ENCODE results near the gene DISC1.

DISC1 gene

DNA sequence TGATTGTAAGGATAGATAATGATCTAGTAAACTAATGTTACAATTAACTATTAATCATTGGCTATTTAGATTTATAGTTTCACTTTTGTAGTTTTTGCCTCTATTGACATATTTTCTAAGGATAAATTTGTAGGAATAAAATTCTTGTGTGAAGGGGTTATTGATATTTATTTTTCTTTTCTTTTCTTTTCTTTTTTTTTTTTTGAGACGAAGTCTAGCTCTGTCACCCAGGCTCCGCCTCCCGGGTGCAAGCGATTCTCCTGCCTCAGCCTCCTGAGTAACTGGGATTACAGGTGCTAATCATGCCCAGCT, 24.0 kb upstream of the DISC1 start:
- no peak overlapping the region for H3K4me3 ChIP-seq (ENCODE audit: low read depth, low read length, poor library complexity, severe bottlenecking)
- H3K79me2 ChIP-seq (ENCODE audit: insufficient read depth, low read length), result no peaks in the 10 kb centered on the region
- no peaks in the 10 kb centered on the region for H3K36me3 ChIP-seq (ENCODE audit: insufficient read depth, low read length)
- H3K27me3 ChIP-seq (ENCODE audit: insufficient read depth, low read length), result no peaks in the 10 kb centered on the region
- H3K9me3 ChIP-seq (ENCODE audit: low read length), result no peaks in the 10 kb centered on the region
- H4K20me1 ChIP-seq (ENCODE audit: insufficient read depth, low read length), result no peaks in the 10 kb centered on the region
- H3K4me2 ChIP-seq (ENCODE audit: low read length), result no peak overlapping the region
- H2AFZ ChIP-seq (ENCODE audit: low read length), result no peak overlapping the region
- TF ChIP-seq, protein P1, sequence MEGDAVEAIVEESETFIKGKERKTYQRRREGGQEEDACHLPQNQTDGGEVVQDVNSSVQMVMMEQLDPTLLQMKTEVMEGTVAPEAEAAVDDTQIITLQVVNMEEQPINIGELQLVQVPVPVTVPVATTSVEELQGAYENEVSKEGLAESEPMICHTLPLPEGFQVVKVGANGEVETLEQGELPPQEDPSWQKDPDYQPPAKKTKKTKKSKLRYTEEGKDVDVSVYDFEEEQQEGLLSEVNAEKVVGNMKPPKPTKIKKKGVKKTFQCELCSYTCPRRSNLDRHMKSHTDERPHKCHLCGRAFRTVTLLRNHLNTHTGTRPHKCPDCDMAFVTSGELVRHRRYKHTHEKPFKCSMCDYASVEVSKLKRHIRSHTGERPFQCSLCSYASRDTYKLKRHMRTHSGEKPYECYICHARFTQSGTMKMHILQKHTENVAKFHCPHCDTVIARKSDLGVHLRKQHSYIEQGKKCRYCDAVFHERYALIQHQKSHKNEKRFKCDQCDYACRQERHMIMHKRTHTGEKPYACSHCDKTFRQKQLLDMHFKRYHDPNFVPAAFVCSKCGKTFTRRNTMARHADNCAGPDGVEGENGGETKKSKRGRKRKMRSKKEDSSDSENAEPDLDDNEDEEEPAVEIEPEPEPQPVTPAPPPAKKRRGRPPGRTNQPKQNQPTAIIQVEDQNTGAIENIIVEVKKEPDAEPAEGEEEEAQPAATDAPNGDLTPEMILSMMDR (IDR thresholded peaks at IDR 0.05; ENCODE audit: low read length), result no peak
- no peak for TF ChIP-seq EZH2 (IDR thresholded peaks at IDR 0.05; ENCODE audit: borderline replicate concordance, low read length)
- no peak overlapping the region for H3K27ac ChIP-seq (ENCODE audit: low read depth, low read length, poor library complexity, severe bottlenecking)
- H3K9me2 ChIP-seq (ENCODE audit: low read depth, low read length), result no peaks in the 10 kb centered on the region
- peaks cover 5% of the 10 kb centered on the region for H3K4me1 ChIP-seq (ENCODE audit: insufficient read depth, low read length, severe bottlenecking)
- H3F3A ChIP-seq (ENCODE audit: insufficient read depth, low read length), result no peaks in the 10 kb centered on the region
- no peak overlapping the region for H3K9ac ChIP-seq (ENCODE audit: low read length)

DNA sequence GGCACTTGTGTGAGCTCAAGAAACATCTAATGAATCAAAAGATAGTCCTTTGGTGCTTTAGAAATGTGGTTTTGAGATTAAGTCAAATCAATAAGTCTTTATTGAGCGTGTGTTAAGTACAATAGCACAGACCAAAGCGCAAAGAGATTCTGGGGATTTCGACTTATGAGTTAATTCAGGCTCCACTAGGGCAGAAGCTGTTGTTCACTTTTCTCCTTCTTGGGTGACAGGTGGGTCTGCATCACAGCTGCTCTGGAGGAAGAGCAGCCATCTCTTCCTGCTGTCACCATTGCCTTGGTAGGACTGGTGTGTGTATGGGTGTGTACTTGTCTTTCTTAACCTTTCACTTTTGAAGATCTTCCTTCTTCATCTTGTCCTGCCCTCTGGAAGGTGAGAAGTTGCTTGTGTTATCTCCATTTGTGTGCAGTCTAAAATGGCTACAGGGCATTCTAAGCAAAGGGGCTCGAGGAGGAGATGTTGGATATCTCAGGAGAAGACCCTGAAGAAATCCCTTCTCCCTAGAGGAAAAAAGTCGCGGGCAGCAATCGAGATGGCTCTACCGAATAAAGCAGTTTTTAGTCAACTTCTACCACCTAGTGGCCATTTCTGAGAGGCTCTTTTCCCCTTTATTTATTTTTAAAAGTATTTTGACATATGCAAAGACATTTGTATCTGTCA, 22.9 kb upstream of the DISC1 start:
- peaks cover 5% of the 10 kb centered on the region for H3K4me1 ChIP-seq (ENCODE audit: insufficient read depth, low read length, severe bottlenecking)
- no peak overlapping the region for H3K27ac ChIP-seq (ENCODE audit: low read depth, low read length, poor library complexity, severe bottlenecking)
- H2AFZ ChIP-seq (ENCODE audit: low read length), result no peak overlapping the region
- H3K9me2 ChIP-seq (ENCODE audit: low read depth, low read length), result no peaks in the 10 kb centered on the region
- peak overlapping the region; percentile 16; the same call in 1 of the 2 replicates for H3K9ac ChIP-seq (ENCODE audit: low read length)
- TF ChIP-seq, protein P1 (IDR thresholded peaks at IDR 0.05; ENCODE audit: low read length), result peak; percentile 72
- no peak for TF ChIP-seq EZH2 (IDR thresholded peaks at IDR 0.05; ENCODE audit: borderline replicate concordance, low read length)
- H3K36me3 ChIP-seq (ENCODE audit: insufficient read depth, low read length), result no peaks in the 10 kb centered on the region; the same call in 1 of the 2 replicates
- H3K9me3 ChIP-seq (ENCODE audit: low read length), result no peaks in the 10 kb centered on the region
- peak overlapping the region; percentile 63 for H3K4me2 ChIP-seq (ENCODE audit: low read length)
- H3K27me3 ChIP-seq (ENCODE audit: insufficient read depth, low read length), result no peaks in the 10 kb centered on the region
- H3F3A ChIP-seq (ENCODE audit: insufficient read depth, low read length), result no peaks in the 10 kb centered on the region
- no peaks in the 10 kb centered on the region for H3K79me2 ChIP-seq (ENCODE audit: insufficient read depth, low read length)
- no peaks in the 10 kb centered on the region for H4K20me1 ChIP-seq (ENCODE audit: insufficient read depth, low read length)
- peak overlapping the region; percentile 43 for H3K4me3 ChIP-seq (ENCODE audit: low read depth, low read length, poor library complexity, severe bottlenecking)

DNA sequence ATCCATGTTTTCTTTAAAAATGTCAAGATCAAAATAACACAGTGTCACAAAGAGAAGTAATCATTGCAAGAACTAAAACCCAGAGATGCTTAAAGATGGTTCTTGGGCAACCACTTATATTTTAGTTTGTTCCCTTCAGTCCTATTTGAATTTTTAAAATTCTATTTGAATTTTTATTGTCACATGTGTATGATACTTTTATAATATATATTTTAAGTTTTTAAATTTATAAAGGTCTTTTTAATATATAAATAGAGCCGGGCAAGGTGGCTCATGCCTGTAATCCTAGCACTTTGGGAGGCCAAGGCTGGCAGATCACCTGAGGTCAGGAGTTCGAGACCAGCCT, 22.3 kb upstream of the DISC1 start:
- H3K36me3 ChIP-seq (ENCODE audit: insufficient read depth, low read length), result no peaks in the 10 kb centered on the region; the same call in 1 of the 2 replicates
- H4K20me1 ChIP-seq (ENCODE audit: insufficient read depth, low read length), result no peaks in the 10 kb centered on the region
- H3K9me2 ChIP-seq (ENCODE audit: low read depth, low read length), result no peaks in the 10 kb centered on the region
- H3K79me2 ChIP-seq (ENCODE audit: insufficient read depth, low read length), result no peaks in the 10 kb centered on the region
- peaks cover 5% of the 10 kb centered on the region for H3K4me1 ChIP-seq (ENCODE audit: insufficient read depth, low read length, severe bottlenecking)
- TF ChIP-seq, protein P1 (IDR thresholded peaks at IDR 0.05; ENCODE audit: low read length), result no peak
- TF ChIP-seq EZH2 (IDR thresholded peaks at IDR 0.05; ENCODE audit: borderline replicate concordance, low read length), result no peak
- H2AFZ ChIP-seq (ENCODE audit: low read length), result no peak overlapping the region
- no peaks in the 10 kb centered on the region for H3K27me3 ChIP-seq (ENCODE audit: insufficient read depth, low read length)
- H3K4me2 ChIP-seq (ENCODE audit: low read length), result no peak overlapping the region
- no peak overlapping the region for H3K27ac ChIP-seq (ENCODE audit: low read depth, low read length, poor library complexity, severe bottlenecking)
- no peaks in the 10 kb centered on the region for H3K9me3 ChIP-seq (ENCODE audit: low read length)
- H3K4me3 ChIP-seq (ENCODE audit: low read depth, low read length, poor library complexity, severe bottlenecking), result no peak overlapping the region
- H3F3A ChIP-seq (ENCODE audit: insufficient read depth, low read length), result no peaks in the 10 kb centered on the region
- no peak overlapping the region for H3K9ac ChIP-seq (ENCODE audit: low read length)

Measured in OCI-LY1 (cell line).